IMR-90 (cell line): Measurements from ENCODE around the gene RGS9. TPM values are rescaled to one million over a fixed set of nuclear protein-coding genes. Genes with fewer than 3 reads are reported as not detected.
"Not testable (repeated sequence)": the region's sequence is repeated elsewhere in the genome, so short reads cannot be mapped to it uniquely, and the experiment has no call there.

Source experiments
- ATAC-seq: fragments of 200-7000 bp; cut with Tn5 transposase; 2 replicates; pipeline ENCODE4 v1.9.1; 2020; ENCODE audit warnings: low read depth, mild to moderate bottlenecking, moderate library complexity
- BruUV-seq: library from RNA; stranded (reverse); fragments of 400-500 nt; replicated peaks from 2 replicates; lab custom pipeline; 2021; lab: Mats Ljungman, UMichigan
- CTCF ChIA-PET: fragments of 300-600 bp; formaldehyde crosslinking; extraction: SDS; loops from one replicate; lab custom pipeline; 2021; ENCODE audit warnings: antibody characterized with exemption; lab: Yijun Ruan, JAX
- POLR2A ChIA-PET: fragments of 300-600 bp; sonication (Branson Sonifier 250); formaldehyde crosslinking; loops from one replicate; lab custom pipeline; 2022; ENCODE audit warnings: antibody characterized with exemption; ENCODE audit not compliant: unreplicated experiment; lab: Charles Lee
- DNase-seq: peaks from one replicate; pipeline ENCODE4 v3.0.0; 2013
- H2AFZ ChIP-seq: replicated peaks from 2 replicates; pipeline ENCODE3; 2013; ENCODE audit warnings: low read length, mild to moderate bottlenecking; ENCODE audit not compliant: poor library complexity
- H2AK5ac ChIP-seq: 2 replicates; pipeline ENCODE4 v1.6.1; 2013; ENCODE audit warnings: low read depth, low read length, inconsistent platforms
- H2AK9ac ChIP-seq: replicated peaks from 2 replicates; pipeline ENCODE3; 2013; ENCODE audit warnings: mild to moderate bottlenecking, low read depth, low read length, moderate library complexity; ENCODE audit not compliant: poor library complexity
- H2BK120ac ChIP-seq: 2 replicates; pipeline ENCODE4 v1.6.1; 2013; ENCODE audit warnings: low read depth, low read length, inconsistent platforms
- H2BK15ac ChIP-seq: 3 replicates; pipeline ENCODE4 v1.6.1; 2013; ENCODE audit warnings: low read depth, low read length, inconsistent platforms
- H2BK20ac ChIP-seq: 2 replicates; pipeline ENCODE4 v1.6.1; 2013; ENCODE audit warnings: low read depth, mild to moderate bottlenecking, inconsistent platforms, low read length, moderate library complexity
- H2BK5ac ChIP-seq: 2 replicates; pipeline ENCODE4 v1.6.1; 2013; ENCODE audit warnings: mild to moderate bottlenecking, low read depth, low read length, inconsistent platforms; ENCODE audit not compliant: poor library complexity, severe bottlenecking
- H3K14ac ChIP-seq: replicated peaks from 2 replicates; pipeline ENCODE4 v1.6.1; 2013; ENCODE audit warnings: low read depth, low read length, inconsistent platforms
- H3K18ac ChIP-seq: 2 replicates; pipeline ENCODE4 v1.6.1; 2013; ENCODE audit warnings: low read depth, low read length, control low read depth
- H3K23ac ChIP-seq: 2 replicates; pipeline ENCODE4 v1.6.1; 2013; ENCODE audit warnings: low read depth, low read length, inconsistent platforms
- H3K27ac ChIP-seq: 2 replicates; pipeline ENCODE4 v1.5.1; 2013; ENCODE audit warnings: mild to moderate bottlenecking, control low read depth, low read length; ENCODE audit not compliant: insufficient read depth
- H3K27me3 ChIP-seq: 2 replicates; pipeline ENCODE4 v1.6.1; 2013; ENCODE audit warnings: low read length; ENCODE audit not compliant: control insufficient read depth, insufficient read depth
- H3K36me3 ChIP-seq: 2 replicates; pipeline ENCODE4 v1.6.1; 2013; ENCODE audit warnings: low read length, mixed read lengths; ENCODE audit not compliant: control insufficient read depth, insufficient read depth
- H3K4ac ChIP-seq: 2 replicates; pipeline ENCODE4 v1.6.1; 2013; ENCODE audit warnings: low read depth, low read length, inconsistent platforms
- H3K4me1 ChIP-seq: 2 replicates; pipeline ENCODE4 v1.6.1; 2013; ENCODE audit warnings: low read length, mixed read lengths; ENCODE audit not compliant: control insufficient read depth, insufficient read depth
- H3K4me2 ChIP-seq: 2 replicates; pipeline ENCODE4 v1.6.1; 2013; ENCODE audit warnings: low read depth, mild to moderate bottlenecking, control low read depth, low read length, moderate library complexity
- H3K4me3 ChIP-seq: 2 replicates; pipeline ENCODE4 v1.5.1; 2013; ENCODE audit warnings: low read depth, mild to moderate bottlenecking, control low read depth, low read length, moderate library complexity; ENCODE audit not compliant: insufficient read depth
- H3K56ac ChIP-seq: 2 replicates; pipeline ENCODE4 v1.6.1; 2013; ENCODE audit warnings: low read length, inconsistent platforms; ENCODE audit not compliant: insufficient read depth; ENCODE audit errors: extremely low read depth
- H3K79me1 ChIP-seq, 2 experiments: 2 replicates each; pipeline ENCODE4 v1.6.1; 2013; ENCODE audit warnings: low read length in 2 of 2, inconsistent platforms in 1 of 2, low read depth in 1 of 2
- H3K9ac ChIP-seq: 2 replicates; pipeline ENCODE4 v1.6.1; 2013; ENCODE audit warnings: low read depth, low read length, control low read depth
- H3K9me1 ChIP-seq: 2 replicates; pipeline ENCODE4 v1.6.1; 2013; ENCODE audit warnings: low read length, inconsistent platforms; ENCODE audit not compliant: insufficient read depth
- H3K9me3 ChIP-seq: 2 replicates; pipeline ENCODE4 v1.6.1; 2013; ENCODE audit warnings: low read length; ENCODE audit not compliant: control insufficient read depth, insufficient read depth
- H4K20me1 ChIP-seq: 2 replicates; pipeline ENCODE4 v1.6.1; 2013; ENCODE audit warnings: low read length, inconsistent platforms; ENCODE audit not compliant: insufficient read depth
- H4K5ac ChIP-seq: 2 replicates; pipeline ENCODE4 v1.6.1; 2013; ENCODE audit warnings: mild to moderate bottlenecking, low read depth, low read length, control low read depth
- H4K8ac ChIP-seq, 2 experiments: 2 replicates each; pipeline ENCODE4 v1.6.1; 2013; ENCODE audit warnings: low read depth in 2 of 2, low read length in 2 of 2, control low read depth in 1 of 2, inconsistent platforms in 1 of 2
- H4K91ac ChIP-seq: 2 replicates; pipeline ENCODE4 v1.6.1; 2013; ENCODE audit warnings: low read depth, low read length, inconsistent platforms; ENCODE audit not compliant: insufficient read depth
- WGBS, 2 experiments: methylation state at CpG; one replicate each; pipeline versions ENCODE4 v1.1.5 to v1.1.7; 2013; ENCODE audit warnings: missing lambda C conversion rate in 2 of 2; ENCODE audit not compliant: insufficient read length in 1 of 2; ENCODE audit errors: extremely low coverage in 2 of 2; 5-methylcytosine and 5-hydroxymethylcytosine counted together
- dilution Hi-C: fragments of 300-500 bp; cut with HindIII; formaldehyde crosslinking; loops from one replicate; pipeline ENCODE4 v1.14.3; 2018; ENCODE audit warnings: low sequenced_read_pairs; ENCODE audit not compliant: unreplicated experiment
- in situ Hi-C: fragments of 300-500 bp; cut with MboI; formaldehyde crosslinking; loops from 3 replicates; pipeline ENCODE4 v1.14.3; 2019; ENCODE audit warnings: low sequenced_read_pairs, inconsistent platforms, mixed read lengths
- intact Hi-C: fragments of 100-400 bp; cut with micrococcal nuclease; formaldehyde crosslinking; loops from 2 replicates; pipeline ENCODE4 v1.10.0; 2022
- polyA plus RNA-seq, 3 experiments: library from polyadenylated mRNA; depleted of rRNA; stranded (reverse); fragments of >200 nt; gene quantifications; 2 replicates each; pipeline ENCODE4 v1.2.3, GENCODE V29; 2012; ENCODE audit warnings: low replicate concordance in 1 of 3
- total RNA-seq: library from RNA; depleted of rRNA; stranded (reverse); fragments of >200 nt; gene quantifications from 2 replicates; pipeline ENCODE4 v1.2.3, GENCODE V29; 2012

Gene RGS9
- total and polyA plus RNA-seq, 2 of the 4 experiments (the other 2 are of a cell fraction): 0.90 to 1.1 TPM

GRCh38 chr17:65116515-65116914, 20.7 kb upstream of the RGS9 start:
- H3K9me1 ChIP-seq, BruUV-seq, H2BK120ac ChIP-seq, H3K4me2 ChIP-seq, DNase-seq, H3K14ac ChIP-seq, H3K4me1 ChIP-seq, H4K20me1 ChIP-seq, dilution Hi-C loops, H2AK9ac ChIP-seq, H3K79me1 ChIP-seq, H2BK5ac ChIP-seq, H4K8ac ChIP-seq, H3K4ac ChIP-seq, intact Hi-C loops, H4K91ac ChIP-seq, H3K27ac ChIP-seq, CTCF ChIA-PET, H2AK5ac ChIP-seq, H3K23ac ChIP-seq, H3K9ac ChIP-seq, H2AFZ ChIP-seq, H2BK20ac ChIP-seq, H3K9me3 ChIP-seq, H3K4me3 ChIP-seq, H3K18ac ChIP-seq, in situ Hi-C loops, H4K5ac ChIP-seq, H3K56ac ChIP-seq, ATAC-seq, H2BK15ac ChIP-seq, POLR2A ChIA-PET, H3K36me3 ChIP-seq: not testable (repeated sequence)
- WGBS, 2 experiments: no CpG with 5 or more reads among the region's 5 CpGs
- peaks cover 13% of the 10 kb centered on the region for H3K27me3 ChIP-seq
